Neutrophil (primary cell): ENCODE measurements around the gene CALM1.

Source experiments
- H3K27ac ChIP-seq: fragments of 200-600 bp; sonication (generic); 2 replicates; pipeline ENCODE4 v1.5.1; 2016; ENCODE audit warnings: mild to moderate bottlenecking, moderate library complexity
- H3K27me3 ChIP-seq: fragments of 200-600 bp; sonication (generic); 2 replicates; pipeline ENCODE4 v1.6.0; 2016; ENCODE audit warnings: mild to moderate bottlenecking
- H3K36me3 ChIP-seq: fragments of 200-600 bp; sonication (generic); 2 replicates; pipeline ENCODE4 v1.5.1; 2017
- H3K4me1 ChIP-seq, 2 experiments: fragments of 200-600 bp in 1 of 2; sonication (generic) in 1 of 2; 1 replicate in 1 of 2; 2 replicates in 1 of 2; pipeline versions ENCODE4 v1.5.1 to v1.6.1; 2013 to 2016; ENCODE audit warnings: low read depth in 1 of 2, low read length in 1 of 2, mild to moderate bottlenecking in 1 of 2, moderate library complexity in 1 of 2; ENCODE audit not compliant: control insufficient read depth in 1 of 2, insufficient read depth in 1 of 2
- H3K4me3 ChIP-seq, 2 experiments: fragments of 200-600 bp in 1 of 2; sonication (generic) in 1 of 2; 1 replicate in 1 of 2; 2 replicates in 1 of 2; pipeline ENCODE4 v1.5.1; 2013 to 2016; ENCODE audit warnings: low read depth in 1 of 2, low read length in 1 of 2, mild to moderate bottlenecking in 1 of 2, moderate library complexity in 1 of 2
- H3K9me3 ChIP-seq: fragments of 200-600 bp; sonication (generic); 2 replicates; pipeline ENCODE4 v1.5.1; 2016
- TF ChIP-seq, protein P1 (sequence below): fragments of 200-600 bp; sonication (generic); IDR thresholded peaks from 2 replicates; pipeline ENCODE4 v1.5.1; 2016; ENCODE audit warnings: antibody characterized with exemption

The CALM1 gene

DNA sequence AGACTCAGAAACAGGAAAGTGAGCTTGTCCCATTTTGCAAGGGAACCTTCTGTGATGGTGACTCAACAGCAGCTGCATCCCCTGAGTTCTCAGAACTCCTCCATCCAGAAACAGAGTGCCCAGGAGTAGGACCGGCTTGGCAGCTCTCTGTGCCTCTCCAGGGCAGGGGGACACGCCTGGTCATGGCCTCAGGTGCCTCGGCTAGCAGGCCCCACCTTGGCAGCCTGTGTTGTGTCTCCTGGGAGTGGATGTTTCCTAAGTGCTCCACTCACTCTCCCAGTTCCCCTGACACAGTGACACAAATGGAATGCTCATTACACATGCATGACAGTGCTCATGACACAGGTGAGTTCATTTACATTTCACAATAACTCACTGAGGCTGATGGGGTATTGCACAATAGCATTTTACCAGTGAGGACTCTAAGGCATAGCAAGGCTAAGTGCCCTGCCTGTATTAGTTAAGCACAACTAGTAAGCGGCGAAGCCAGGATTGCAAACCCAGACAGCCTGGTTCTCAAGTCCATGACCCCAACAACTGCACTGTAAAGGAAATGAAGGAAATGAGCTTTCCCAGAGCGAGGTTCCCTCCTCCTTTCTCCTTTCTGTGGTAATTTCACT, 47.4 kb downstream of the CALM1 start:
- Histone ChIP-seq H3K27ac (no peak overlapping the region), H3K4me3 (no peak overlapping the region)

DNA sequence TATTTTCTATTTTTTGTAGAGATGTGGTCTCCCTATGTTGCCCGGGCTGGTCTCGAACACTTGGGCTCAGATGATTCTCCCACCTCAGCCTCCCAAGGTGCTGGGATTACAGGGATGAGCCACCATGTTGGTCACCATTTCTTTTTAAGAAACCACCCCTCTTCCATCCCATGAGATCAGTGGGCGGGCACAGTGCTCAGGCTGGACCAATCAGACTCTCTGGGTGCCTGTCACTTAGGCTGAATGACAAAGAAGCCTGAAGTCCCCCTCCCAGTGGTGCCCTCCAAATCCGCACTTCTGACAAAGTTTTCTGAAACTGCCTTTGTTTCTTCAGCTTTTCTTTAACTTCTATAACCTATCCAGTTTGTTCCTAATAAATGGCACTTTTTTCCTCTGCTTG, 48.2 kb downstream of the CALM1 start:
- no peaks in the 10 kb centered on the region for H3K9me3 ChIP-seq
- H3K36me3 ChIP-seq: no peaks in the 10 kb centered on the region
- no peak overlapping the region for H3K27ac ChIP-seq
- TF ChIP-seq, protein P1, sequence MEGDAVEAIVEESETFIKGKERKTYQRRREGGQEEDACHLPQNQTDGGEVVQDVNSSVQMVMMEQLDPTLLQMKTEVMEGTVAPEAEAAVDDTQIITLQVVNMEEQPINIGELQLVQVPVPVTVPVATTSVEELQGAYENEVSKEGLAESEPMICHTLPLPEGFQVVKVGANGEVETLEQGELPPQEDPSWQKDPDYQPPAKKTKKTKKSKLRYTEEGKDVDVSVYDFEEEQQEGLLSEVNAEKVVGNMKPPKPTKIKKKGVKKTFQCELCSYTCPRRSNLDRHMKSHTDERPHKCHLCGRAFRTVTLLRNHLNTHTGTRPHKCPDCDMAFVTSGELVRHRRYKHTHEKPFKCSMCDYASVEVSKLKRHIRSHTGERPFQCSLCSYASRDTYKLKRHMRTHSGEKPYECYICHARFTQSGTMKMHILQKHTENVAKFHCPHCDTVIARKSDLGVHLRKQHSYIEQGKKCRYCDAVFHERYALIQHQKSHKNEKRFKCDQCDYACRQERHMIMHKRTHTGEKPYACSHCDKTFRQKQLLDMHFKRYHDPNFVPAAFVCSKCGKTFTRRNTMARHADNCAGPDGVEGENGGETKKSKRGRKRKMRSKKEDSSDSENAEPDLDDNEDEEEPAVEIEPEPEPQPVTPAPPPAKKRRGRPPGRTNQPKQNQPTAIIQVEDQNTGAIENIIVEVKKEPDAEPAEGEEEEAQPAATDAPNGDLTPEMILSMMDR: no peak
- no peak overlapping the region for H3K4me3 ChIP-seq
- peaks cover 6% of the 10 kb centered on the region for H3K27me3 ChIP-seq
- H3K4me1 ChIP-seq: peaks cover 0 to 6% of the 10 kb centered on the region in 2 experiments

More for the DNA sequence above, 47.4 kb downstream of the CALM1 start:
- H3K9me3 ChIP-seq: no peaks in the 10 kb centered on the region
- peaks cover 0 to 6% of the 10 kb centered on the region in 2 experiments for H3K4me1 ChIP-seq
- TF ChIP-seq, protein P1: no peak
- H3K27me3 ChIP-seq: peaks cover 6% of the 10 kb centered on the region
- H3K36me3 ChIP-seq: no peaks in the 10 kb centered on the region

DNA sequence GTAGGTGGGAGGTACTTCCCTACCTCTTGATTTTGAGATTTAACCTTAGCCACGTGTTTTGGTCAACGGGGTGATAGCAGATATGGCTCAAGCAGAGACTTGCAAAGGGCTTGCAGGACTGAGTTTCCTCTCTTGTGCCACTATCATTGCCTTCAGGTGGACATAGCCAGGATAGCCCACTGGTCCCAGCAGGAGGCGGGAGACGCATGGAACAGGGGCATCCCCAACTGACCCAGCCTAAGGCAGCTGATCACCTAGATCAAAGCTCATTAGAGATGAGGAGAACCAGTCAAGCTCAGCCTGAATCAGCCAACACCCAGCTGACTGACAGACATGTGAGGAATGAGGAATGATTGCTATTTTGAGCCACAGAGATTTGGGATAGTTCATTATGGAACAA, 49.6 kb downstream of the CALM1 start:
- TF ChIP-seq, protein P1: no peak
- H3K4me1 ChIP-seq: peaks cover 0 to 6% of the 10 kb centered on the region in 2 experiments
- H3K9me3 ChIP-seq: no peaks in the 10 kb centered on the region
- H3K27ac ChIP-seq: no peak overlapping the region
- H3K27me3 ChIP-seq: peaks cover 6% of the 10 kb centered on the region
- no peaks in the 10 kb centered on the region for H3K36me3 ChIP-seq
- no peak overlapping the region for H3K4me3 ChIP-seq

DNA sequence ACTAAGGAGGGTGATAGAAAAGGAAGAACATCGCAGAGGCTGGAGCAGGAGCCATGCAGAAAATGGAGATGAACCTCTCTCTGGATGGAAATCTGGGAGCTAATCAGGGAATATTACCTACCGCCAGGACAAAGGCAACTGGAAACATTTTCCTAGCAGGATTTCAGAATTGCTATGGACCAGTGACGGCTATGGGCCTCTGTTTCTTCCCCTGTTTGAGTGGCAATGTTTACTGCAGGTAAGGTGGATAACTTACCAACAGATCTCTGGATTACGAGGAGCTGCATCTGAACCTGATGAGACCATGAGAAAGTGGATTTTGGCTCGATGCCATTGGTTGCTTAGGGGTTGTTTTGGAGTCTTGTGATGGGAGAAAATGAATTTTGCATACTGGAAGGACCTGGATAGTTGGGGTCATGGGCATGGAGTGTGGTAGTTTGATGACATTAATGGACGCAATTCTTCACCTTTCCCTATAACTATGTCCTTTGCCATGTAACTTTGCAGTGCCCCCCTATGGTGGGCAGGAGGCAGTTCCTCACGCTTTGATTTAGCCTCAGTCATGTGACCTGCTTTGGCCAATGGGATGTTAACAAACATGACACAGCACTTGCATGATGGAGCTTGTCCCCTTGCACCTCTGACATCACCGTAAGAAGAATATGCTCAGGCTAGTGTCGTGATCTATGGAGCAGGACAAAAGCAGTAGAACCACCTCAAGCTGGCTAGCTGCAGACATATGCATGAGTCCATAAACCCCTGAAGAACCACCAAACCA, 51.1 kb downstream of the CALM1 start:
- Histone ChIP-seq H3K27me3 (no peaks in the 10 kb centered on the region), H3K4me1 (peaks cover 0 to 6% of the 10 kb centered on the region in 2 experiments), H3K27ac (no peak overlapping the region), H3K9me3 (no peaks in the 10 kb centered on the region), H3K4me3 (no peak overlapping the region), H3K36me3 (no peaks in the 10 kb centered on the region)
- TF ChIP-seq, protein P1: no peak

DNA sequence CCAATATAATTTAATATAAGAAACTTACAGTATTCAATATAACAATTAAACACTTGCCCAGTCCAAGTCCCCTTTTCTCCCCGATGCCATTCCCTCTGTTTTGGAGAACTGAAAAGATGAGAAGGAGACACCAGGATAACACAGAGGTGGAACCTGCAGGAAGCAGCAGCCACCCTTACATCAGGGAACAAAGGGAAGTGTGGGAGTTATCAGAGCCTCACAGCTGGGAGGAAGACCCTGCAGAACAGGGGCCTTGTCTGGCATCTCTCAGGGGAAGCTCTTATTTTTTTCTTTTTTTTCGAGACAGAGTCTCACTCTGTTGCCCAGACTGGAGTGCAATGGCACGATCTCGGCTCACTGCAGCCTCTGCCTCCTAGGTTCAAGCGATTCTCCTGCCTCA, 52.6 kb downstream of the CALM1 start:
- no peaks in the 10 kb centered on the region for H3K9me3 ChIP-seq
- peaks cover 0 to 1% of the 10 kb centered on the region in 2 experiments for H3K4me1 ChIP-seq
- no peak overlapping the region for H3K4me3 ChIP-seq
- no peaks in the 10 kb centered on the region for H3K27me3 ChIP-seq
- no peaks in the 10 kb centered on the region for H3K36me3 ChIP-seq
- TF ChIP-seq, protein P1: no peak
- H3K27ac ChIP-seq: no peak overlapping the region
